ENCODE data around the gene KLHL29. TPM values are rescaled to one million over a fixed set of nuclear protein-coding genes. Genes with fewer than 3 reads are reported as not detected.

The KLHL29 gene
- total RNA-seq, 1 experiment from 2014 or later: 2.6 TPM

GRCh38 chr2:23614701-23615100 lies 229.7 kb downstream of the KLHL29 start:
- CTCF ChIA-PET: no interaction called here
- intact Hi-C loops (cut with micrococcal nuclease): no loop called here
- H3K79me2 ChIP-seq (ENCODE audit: low read length): no peaks in the 10 kb centered on the region

GRCh38 chr2:23615216-23616020 lies 230.4 kb downstream of the KLHL29 start:
- TF ChIP-seq EZH2 (IDR thresholded peaks at IDR 0.05; ENCODE audit: low read length, unreplicated experiment) (no peak), CTCF (conservative IDR thresholded peaks at IDR 0.05; ENCODE audit: low read depth, low read length) (no peak), EZH2phosphoT487 (IDR thresholded peaks at IDR 0.05; ENCODE audit: borderline replicate concordance, low read length) (no peak)

More at GRCh38 chr2:23614701-23615100, 229.7 kb downstream of the KLHL29 start:
- H3K27ac ChIP-seq (ENCODE audit: low read length): no peak overlapping the region
- POLR2A ChIA-PET (ENCODE audit: unreplicated experiment): no interaction called here
- no peaks in the 10 kb centered on the region for H3K27me3 ChIP-seq (ENCODE audit: low read length)
- no peaks in the 10 kb centered on the region for H3F3A ChIP-seq (ENCODE audit: low read length, unreplicated experiment)
- H3K9me2 ChIP-seq (replicated peaks; ENCODE audit: low read length): no peaks in the 10 kb centered on the region
- H3K4me3 ChIP-seq (ENCODE audit: low read length): no peak overlapping the region
- BruUV-seq (replicated peaks): no TSS peak
- H2AFZ ChIP-seq (ENCODE audit: low read length): no peak overlapping the region
- no peaks in the 10 kb centered on the region for H3K36me3 ChIP-seq (ENCODE audit: low read depth, low read length)
- no peaks in the 10 kb centered on the region for H3K4me1 ChIP-seq (ENCODE audit: insufficient read depth, low read length)
- H3K9ac ChIP-seq (ENCODE audit: low read length): no peak overlapping the region
- DNase-seq (no peak), ATAC-seq (no peak)
- no peaks in the 10 kb centered on the region for H4K20me1 ChIP-seq (ENCODE audit: low read length)
- TF ChIP-seq CTCF (conservative IDR thresholded peaks at IDR 0.05; ENCODE audit: low read depth, low read length) (no peak), EZH2 (IDR thresholded peaks at IDR 0.05; ENCODE audit: low read length, unreplicated experiment) (no peak), EZH2phosphoT487 (IDR thresholded peaks at IDR 0.05; ENCODE audit: borderline replicate concordance, low read length) (no peak)
- H3K9me3 ChIP-seq (ENCODE audit: low read length): no peaks in the 10 kb centered on the region
- no peak overlapping the region for H3K4me2 ChIP-seq (ENCODE audit: low read length)

GRCh38 chr2:23616630-23617029 lies 231.7 kb downstream of the KLHL29 start:
- ATAC-seq (no peak), DNase-seq (no peak)
- H2AFZ ChIP-seq (ENCODE audit: low read length): no peak overlapping the region
- ChIA-PET POLR2A (ENCODE audit: unreplicated experiment) (no interaction called here), CTCF (no interaction called here)
- no peaks in the 10 kb centered on the region for H4K20me1 ChIP-seq (ENCODE audit: low read length)
- no peaks in the 10 kb centered on the region for H3K4me1 ChIP-seq (ENCODE audit: insufficient read depth, low read length)
- no peak overlapping the region for H3K4me2 ChIP-seq (ENCODE audit: low read length)
- H3F3A ChIP-seq (ENCODE audit: low read length, unreplicated experiment): no peaks in the 10 kb centered on the region
- H3K27ac ChIP-seq (ENCODE audit: low read length): no peak overlapping the region
- H3K9me2 ChIP-seq (replicated peaks; ENCODE audit: low read length): no peaks in the 10 kb centered on the region
- no peak overlapping the region for H3K9ac ChIP-seq (ENCODE audit: low read length)
- H3K27me3 ChIP-seq (ENCODE audit: low read length): no peaks in the 10 kb centered on the region
- intact Hi-C loops (cut with micrococcal nuclease): no loop called here
- no peaks in the 10 kb centered on the region for H3K36me3 ChIP-seq (ENCODE audit: low read depth, low read length)
- no peaks in the 10 kb centered on the region for H3K9me3 ChIP-seq (ENCODE audit: low read length)
- H3K4me3 ChIP-seq (ENCODE audit: low read length): no peak overlapping the region
- BruUV-seq (replicated peaks): no TSS peak
- no peaks in the 10 kb centered on the region for H3K79me2 ChIP-seq (ENCODE audit: low read length)
- no peak for TF ChIP-seq EZH2phosphoT487 (IDR thresholded peaks at IDR 0.05; ENCODE audit: borderline replicate concordance, low read length)
- TF ChIP-seq EZH2 (IDR thresholded peaks at IDR 0.05; ENCODE audit: low read length, unreplicated experiment): no peak
- no peak for TF ChIP-seq CTCF (conservative IDR thresholded peaks at IDR 0.05; ENCODE audit: low read depth, low read length)

More at GRCh38 chr2:23615216-23616020, 230.4 kb downstream of the KLHL29 start:
- ChIA-PET POLR2A (ENCODE audit: unreplicated experiment) (no interaction called here), CTCF (no interaction called here)
- H3F3A ChIP-seq (ENCODE audit: low read length, unreplicated experiment): no peaks in the 10 kb centered on the region
- no TSS peak for BruUV-seq (replicated peaks)
- no peak overlapping the region for H2AFZ ChIP-seq (ENCODE audit: low read length)
- H3K4me3 ChIP-seq (ENCODE audit: low read length): no peak overlapping the region
- H3K9ac ChIP-seq (ENCODE audit: low read length): no peak overlapping the region
- no peaks in the 10 kb centered on the region for H3K9me2 ChIP-seq (replicated peaks; ENCODE audit: low read length)
- no peaks in the 10 kb centered on the region for H3K4me1 ChIP-seq (ENCODE audit: insufficient read depth, low read length)
- H3K4me2 ChIP-seq (ENCODE audit: low read length): no peak overlapping the region
- H3K27me3 ChIP-seq (ENCODE audit: low read length): no peaks in the 10 kb centered on the region
- DNase-seq (no peak), ATAC-seq (no peak)
- H3K36me3 ChIP-seq (ENCODE audit: low read depth, low read length): no peaks in the 10 kb centered on the region
- no peaks in the 10 kb centered on the region for H3K9me3 ChIP-seq (ENCODE audit: low read length)
- no peaks in the 10 kb centered on the region for H3K79me2 ChIP-seq (ENCODE audit: low read length)
- intact Hi-C loops (cut with micrococcal nuclease): no loop called here
- no peak overlapping the region for H3K27ac ChIP-seq (ENCODE audit: low read length)
- H4K20me1 ChIP-seq (ENCODE audit: low read length): no peaks in the 10 kb centered on the region
